GM23248 (cell line): ENCODE results near the gene ARHGAP45.

ENCODE experiments used
- EZH2 ChIP-seq: fragments of 200-600 bp; sonication (generic); IDR thresholded peaks from 2 replicates; pipeline ENCODE4 v1.6.1; 2018; ENCODE audit warnings: antibody characterized with exemption, mild to moderate bottlenecking; ENCODE audit not compliant: insufficient read depth, poor library complexity, severe bottlenecking
- EZH2phosphoT487 ChIP-seq: fragments of 200-600 bp; sonication (generic); IDR thresholded peaks from 2 replicates; pipeline ENCODE4 v1.6.1; 2018; ENCODE audit warnings: antibody characterized with exemption, moderate library complexity, mild to moderate bottlenecking, low read depth; ENCODE audit not compliant: insufficient read depth

- TF ChIP-seq EZH2phosphoT487 (no peak), EZH2 (no peak)
Measured at GRCh38 chr19:1041835-1042685, 24.9 kb upstream of the ARHGAP45 start.
